Thyroid gland (tissue), 4 donors: ENCODE measurements around the gene PAK4. TPM values are rescaled to one million over a fixed set of nuclear protein-coding genes. Genes with fewer than 3 reads are reported as not detected.

ENCODE experiments used
- DNase-seq, 2 donors: peaks; one replicate each; pipeline ENCODE4 v3.0.0-alpha.2; 2019
- H3K27ac ChIP-seq, 3 donors: fragments of 200-600 bp; sonication (generic); 1 replicate in 2 of 3; 2 replicates in 1 of 3; pipeline ENCODE4 v1.5.1; 2016 to 2019; ENCODE audit warnings: mild to moderate bottlenecking in 1 of 3, moderate library complexity in 1 of 3
- H3K27me3 ChIP-seq: fragments of 200-600 bp; sonication (generic); one replicate; pipeline ENCODE4 v1.5.1; 2019
- H3K36me3 ChIP-seq, 2 donors: fragments of 200-600 bp; sonication (generic); one replicate each; pipeline ENCODE4 v1.5.1; 2016 to 2019
- H3K4me1 ChIP-seq, 2 donors: fragments of 200-600 bp; sonication (generic); one replicate each; pipeline ENCODE4 v1.5.1; 2017 to 2019
- H3K4me3 ChIP-seq, 3 donors: fragments of 200-600 bp; sonication (generic); replicated peaks in 1 of 3; 1 replicate in 2 of 3; 2 replicates in 1 of 3; pipeline ENCODE4 v1.5.1; 2016; ENCODE audit warnings: mild to moderate bottlenecking in 1 of 3
- H3K9me3 ChIP-seq: fragments of 200-600 bp; sonication (generic); one replicate; pipeline ENCODE4 v1.5.1; 2017
- CTCF ChIP-seq, 6 experiments: fragments of 200-600 bp in 3 of 6; fragments of 450-650 bp in 3 of 6; sonication (generic) in 3 of 6; IDR thresholded peaks; one replicate each; pipeline ENCODE4 v1.5.1; 2016 to 2019; ENCODE audit warnings: antibody characterized with exemption in 6 of 6, mild to moderate bottlenecking in 2 of 6, inconsistent platforms in 1 of 6, moderate library complexity in 1 of 6
- POLR2A ChIP-seq, 2 donors: fragments of 450-650 bp; IDR thresholded peaks; one replicate each; pipeline ENCODE4 v1.6.1; 2017; ENCODE audit warnings: antibody characterized with exemption in 2 of 2, mild to moderate bottlenecking in 2 of 2, moderate library complexity in 1 of 2
- WGBS, 2 donors: methylation state at CpG; one replicate each; pipeline ENCODE4 v1.1.5; 2017; 5-methylcytosine and 5-hydroxymethylcytosine counted together
- intact Hi-C: fragments of 100-400 bp; cut with DNase I; formaldehyde crosslinking; loops from one replicate; pipeline ENCODE4 v1.15.1; 2023
- total RNA-seq, 4 donors: library from RNA; depleted of rRNA; stranded (reverse); fragments of >200 nt; gene quantifications; one replicate each; pipeline ENCODE4 v1.2.3, GENCODE V29; 2016

PAK4 gene
- total RNA-seq, 4 donors from 2014 or later: 12.4 to 24.9 (median 23.2) TPM

GRCh38 chr19:39187552-39187943 is 62.0 kb downstream of the PAK4 start:
- H3K4me3 ChIP-seq: no peak overlapping the region
- H3K9me3 ChIP-seq: no peaks in the 10 kb centered on the region
- no peaks in the 10 kb centered on the region for H3K27me3 ChIP-seq
- no peaks in the 10 kb centered on the region for H3K36me3 ChIP-seq
- no peak for DNase-seq
- 56% methylated on average over 4 to 8 of the region's 8 CpGs for WGBS, 2 donors
- TF ChIP-seq POLR2A (IDR thresholded peaks at IDR 0.05) (no peak), CTCF (IDR thresholded peaks at IDR 0.05) (peak in 1 of 6 experiments; percentile 10)
- H3K27ac ChIP-seq: no peak overlapping the region
- H3K4me1 ChIP-seq: no peaks in the 10 kb centered on the region
- intact Hi-C loops: loop anchor here (5.0 kb wide), 1 partner anchor 60 kb away; the partner anchor contains the start of gene PAK4

- peaks cover 0 to 4% of the 10 kb centered on the region in 2 donors for H3K4me1 ChIP-seq
- H3K9me3 ChIP-seq: no peaks in the 10 kb centered on the region
- WGBS, 2 donors: 72 to 82% methylated on average over 6 of the region's 6 CpGs
- DNase-seq: no peak
- intact Hi-C loops: loop anchor here (5.0 kb wide), 1 partner anchor 62 kb away; the partner anchor contains the start of gene PAK4
- H3K27me3 ChIP-seq: no peaks in the 10 kb centered on the region
- H3K4me3 ChIP-seq: no peak overlapping the region
- H3K36me3 ChIP-seq: no peaks in the 10 kb centered on the region
- no peak overlapping the region for H3K27ac ChIP-seq
- no peak for TF ChIP-seq CTCF (IDR thresholded peaks at IDR 0.05)
- TF ChIP-seq POLR2A (IDR thresholded peaks at IDR 0.05): no peak
Observed at GRCh38 chr19:39188960-39189359, 63.4 kb downstream of the PAK4 start.

DNA sequence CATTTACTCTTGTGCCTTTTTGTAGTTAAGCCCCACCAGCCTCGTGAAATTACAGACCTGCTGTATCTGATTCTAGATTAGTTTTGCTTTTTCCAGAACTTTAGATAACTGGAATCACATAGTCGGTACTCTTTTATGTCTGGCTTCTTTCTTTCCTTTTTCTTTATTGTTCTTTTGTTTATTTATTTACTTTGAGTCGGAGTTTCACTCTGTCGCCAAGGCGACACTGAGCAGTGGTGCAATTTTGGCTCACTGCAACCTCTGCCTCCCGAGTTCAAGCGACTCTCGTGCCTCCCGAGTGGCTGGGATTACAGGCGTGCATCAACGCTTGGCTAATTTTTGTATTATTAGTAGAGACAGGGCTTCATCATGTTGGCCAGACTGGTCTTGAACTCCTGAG is 65.2 kb downstream of the PAK4 start:
- Histone ChIP-seq H3K4me3 (no peak overlapping the region), H3K27ac (no peak overlapping the region), H3K36me3 (no peaks in the 10 kb centered on the region), H3K4me1 (peaks cover 0 to 11% of the 10 kb centered on the region in 2 donors), H3K27me3 (no peaks in the 10 kb centered on the region), H3K9me3 (no peaks in the 10 kb centered on the region)
- 14 to 21% methylated on average over 11 of the region's 11 CpGs for WGBS, 2 donors
- intact Hi-C loops: no loop called here
- TF ChIP-seq CTCF (IDR thresholded peaks at IDR 0.05): no peak
- TF ChIP-seq POLR2A (IDR thresholded peaks at IDR 0.05): no peak
- peak in 1 of 2 donors; percentile 42 for DNase-seq

DNA sequence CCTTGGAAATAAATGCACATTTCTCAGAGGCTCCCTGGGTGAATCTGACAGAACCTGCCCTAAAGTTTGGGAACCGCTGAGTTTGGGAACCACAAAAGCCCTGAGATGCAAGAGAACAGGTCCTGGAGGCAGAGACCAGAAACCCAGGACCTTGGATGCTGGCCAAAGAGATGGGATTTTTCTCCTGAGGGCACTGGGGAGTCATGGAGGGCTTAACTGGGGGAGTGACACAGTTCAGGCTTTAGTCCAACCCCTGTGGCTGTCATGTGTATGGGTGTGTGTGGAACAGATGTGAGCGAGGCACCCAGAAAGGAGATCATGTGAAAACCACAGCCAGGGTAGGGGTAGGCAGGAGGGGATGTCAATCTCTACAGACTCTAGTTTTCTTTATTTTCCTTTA is 67.3 kb downstream of the PAK4 start:
- TF ChIP-seq POLR2A (IDR thresholded peaks at IDR 0.05) (no peak), CTCF (IDR thresholded peaks at IDR 0.05) (no peak)
- intact Hi-C loops: no loop called here
- no peaks in the 10 kb centered on the region for H3K9me3 ChIP-seq
- WGBS, 2 donors: 85 to 93% methylated on average over 2 of the region's 2 CpGs
- H3K36me3 ChIP-seq: no peaks in the 10 kb centered on the region
- peaks cover 0 to 25% of the 10 kb centered on the region in 2 donors for H3K4me1 ChIP-seq
- H3K27me3 ChIP-seq: no peaks in the 10 kb centered on the region
- H3K27ac ChIP-seq: no peak overlapping the region
- DNase-seq: no peak
- H3K4me3 ChIP-seq: no peak overlapping the region

GRCh38 chr19:39193803-39194202 is 68.2 kb downstream of the PAK4 start:
- intact Hi-C loops: no loop called here
- 30 to 39% methylated on average over 8 of the region's 8 CpGs for WGBS, 2 donors
- Histone ChIP-seq H3K36me3 (no peaks in the 10 kb centered on the region), H3K27ac (no peak overlapping the region), H3K9me3 (no peaks in the 10 kb centered on the region), H3K4me3 (no peak overlapping the region), H3K4me1 (peaks cover 0 to 30% of the 10 kb centered on the region in 2 donors), H3K27me3 (no peaks in the 10 kb centered on the region)
- no peak for DNase-seq
- no peak for TF ChIP-seq POLR2A (IDR thresholded peaks at IDR 0.05)
- no peak for TF ChIP-seq CTCF (IDR thresholded peaks at IDR 0.05)
